Activated CD8-positive, alpha-beta T cell treated with anti-CD3 and anti-CD28 coated beads for 36 hours (primary cell): ENCODE results near the gene ZNF548. TPM values are rescaled to one million over a fixed set of nuclear protein-coding genes. Genes with fewer than 3 reads are reported as not detected.

Experiments used
- ATAC-seq: fragments of 200-7000 bp; cut with Tn5 transposase; one replicate; pipeline ENCODE4 v1.10.0; 2021; ENCODE audit warnings: mild to moderate bottlenecking, moderate library complexity
- CTCF ChIA-PET: fragments of 350-600 bp; sonication (Branson Sonifier 250); formaldehyde crosslinking; loops from one replicate; lab custom pipeline; 2021; ENCODE audit warnings: antibody characterized with exemption; lab: Charles Lee
- POLR2A ChIA-PET: fragments of 350-600 bp; sonication (Branson Sonifier 250); formaldehyde crosslinking; loops from one replicate; lab custom pipeline; 2021; ENCODE audit warnings: antibody characterized with exemption; lab: Charles Lee
- DNase-seq: peaks from one replicate; pipeline ENCODE4 v3.0.0-alpha.2; 2020
- H3K27ac Mint-ChIP-seq: one replicate; pipeline ENCODE4 v1.8.0; 2021; ENCODE audit warnings: mild to moderate bottlenecking, mixed read lengths
- H3K27me3 Mint-ChIP-seq: one replicate; pipeline ENCODE4 v1.8.0; 2021; ENCODE audit warnings: mixed read lengths
- H3K36me3 Mint-ChIP-seq: one replicate; pipeline ENCODE4 v1.8.0; 2021; ENCODE audit warnings: low read depth, mixed read lengths
- H3K4me1 Mint-ChIP-seq: one replicate; pipeline ENCODE4 v1.8.0; 2021; ENCODE audit warnings: low read depth, mixed read lengths
- H3K4me3 Mint-ChIP-seq: one replicate; pipeline ENCODE4 v1.8.0; 2021; ENCODE audit warnings: mild to moderate bottlenecking, moderate library complexity, mixed read lengths
- H3K9me3 Mint-ChIP-seq: one replicate; pipeline ENCODE4 v1.8.0; 2021; ENCODE audit warnings: mixed read lengths
- intact Hi-C: fragments of 100-400 bp; cut with micrococcal nuclease; formaldehyde crosslinking; loops from one replicate; pipeline ENCODE4 v1.10.0; 2022
- total RNA-seq, 2 experiments: library from RNA; stranded (reverse); gene quantifications; one replicate each; pipeline ENCODE4 v1.2.3, GENCODE V29; 2021
- TF ChIP-seq, protein P1 (sequence below): fragments of 200-600 bp; IDR thresholded peaks from one replicate; pipeline ENCODE4 v1.8.0; 2022; ENCODE audit warnings: antibody characterized with exemption, mild to moderate bottlenecking

Gene ZNF548
- total RNA-seq, 2 experiments from 2014 or later, result 23.9 to 24.6 TPM

DNA sequence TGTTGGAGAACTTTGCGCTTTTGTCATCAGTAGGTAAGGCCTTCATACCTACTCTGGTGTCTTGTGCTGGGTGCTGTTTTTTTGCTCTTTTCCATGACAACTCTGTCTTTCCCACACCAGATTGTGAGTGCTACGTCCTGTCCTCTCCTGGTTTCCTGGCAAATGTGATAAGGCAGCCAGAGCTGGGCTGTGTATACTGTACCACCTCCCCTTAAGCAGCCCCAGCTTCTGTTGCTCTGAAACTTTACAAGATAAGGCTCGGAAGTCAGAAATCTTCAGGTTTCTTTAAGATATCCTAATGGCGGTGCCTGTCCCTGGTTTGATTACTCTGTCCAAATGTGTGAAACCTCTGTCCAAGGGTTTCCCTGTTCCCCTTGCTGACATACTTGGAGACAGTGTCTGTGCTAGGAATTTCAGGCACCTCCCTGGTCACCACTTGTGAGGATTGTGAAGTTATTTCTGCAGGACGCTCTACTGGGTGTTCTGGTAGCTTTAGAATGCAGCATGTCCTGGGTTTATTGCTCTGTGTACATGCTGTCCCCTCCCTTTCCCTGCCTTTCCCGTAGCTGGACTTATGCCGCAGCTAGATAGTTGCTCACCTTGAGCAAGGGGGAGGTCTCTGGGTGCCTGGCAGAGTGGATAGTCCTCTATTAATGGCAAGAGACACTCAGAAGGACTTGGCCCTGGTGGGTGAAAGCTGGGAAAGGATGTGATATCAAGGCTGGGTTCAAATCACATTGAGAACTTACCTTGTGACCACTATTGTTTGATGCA lies 52.5 kb downstream of the ZNF548 start:
- ChIA-PET CTCF (no interaction called here), POLR2A (no interaction called here)
- Mint-ChIP-seq H3K4me1 (peaks cover 13% of the 10 kb centered on the region), H3K4me3 (no peak overlapping the region), H3K27me3 (no peaks in the 10 kb centered on the region), H3K27ac (no peak overlapping the region), H3K9me3 (peaks cover 69% of the 10 kb centered on the region), H3K36me3 (peaks cover 89% of the 10 kb centered on the region)
- TF ChIP-seq, protein P1, sequence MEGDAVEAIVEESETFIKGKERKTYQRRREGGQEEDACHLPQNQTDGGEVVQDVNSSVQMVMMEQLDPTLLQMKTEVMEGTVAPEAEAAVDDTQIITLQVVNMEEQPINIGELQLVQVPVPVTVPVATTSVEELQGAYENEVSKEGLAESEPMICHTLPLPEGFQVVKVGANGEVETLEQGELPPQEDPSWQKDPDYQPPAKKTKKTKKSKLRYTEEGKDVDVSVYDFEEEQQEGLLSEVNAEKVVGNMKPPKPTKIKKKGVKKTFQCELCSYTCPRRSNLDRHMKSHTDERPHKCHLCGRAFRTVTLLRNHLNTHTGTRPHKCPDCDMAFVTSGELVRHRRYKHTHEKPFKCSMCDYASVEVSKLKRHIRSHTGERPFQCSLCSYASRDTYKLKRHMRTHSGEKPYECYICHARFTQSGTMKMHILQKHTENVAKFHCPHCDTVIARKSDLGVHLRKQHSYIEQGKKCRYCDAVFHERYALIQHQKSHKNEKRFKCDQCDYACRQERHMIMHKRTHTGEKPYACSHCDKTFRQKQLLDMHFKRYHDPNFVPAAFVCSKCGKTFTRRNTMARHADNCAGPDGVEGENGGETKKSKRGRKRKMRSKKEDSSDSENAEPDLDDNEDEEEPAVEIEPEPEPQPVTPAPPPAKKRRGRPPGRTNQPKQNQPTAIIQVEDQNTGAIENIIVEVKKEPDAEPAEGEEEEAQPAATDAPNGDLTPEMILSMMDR, result no peak
- ATAC-seq (no peak), DNase-seq (no peak)
- intact Hi-C loops, result no loop called here

DNA sequence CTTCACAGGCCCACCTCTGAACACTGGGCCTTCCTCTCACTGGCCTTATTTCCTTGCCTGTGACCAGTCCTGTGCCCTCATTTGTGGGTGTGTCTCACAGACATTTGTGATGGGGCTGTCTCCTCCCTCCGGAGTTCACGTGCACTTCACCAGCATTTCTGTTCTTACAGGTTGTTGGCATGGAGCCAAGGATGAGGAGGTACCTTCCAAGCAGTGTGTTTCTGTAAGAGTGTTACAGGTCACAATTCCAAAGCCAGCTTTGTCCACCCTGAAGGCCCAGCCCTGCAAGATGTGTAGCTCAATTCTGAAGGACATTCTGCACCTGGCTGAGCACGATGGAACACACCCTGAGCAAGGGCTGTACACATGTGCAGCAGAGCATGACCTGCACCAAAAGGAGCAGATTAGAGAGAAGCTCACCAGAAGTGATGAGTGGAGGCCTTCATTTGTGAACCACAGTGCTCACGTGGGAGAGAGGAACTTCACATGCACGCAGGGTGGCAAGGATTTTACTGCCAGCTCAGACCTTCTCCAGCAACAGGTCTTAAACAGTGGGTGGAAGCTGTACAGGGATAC lies 53.6 kb downstream of the ZNF548 start:
- intact Hi-C loops, result no loop called here
- TF ChIP-seq, protein P1, result no peak
- no peaks in the 10 kb centered on the region for H3K27me3 Mint-ChIP-seq
- no peak overlapping the region for H3K27ac Mint-ChIP-seq
- H3K4me3 Mint-ChIP-seq, result no peak overlapping the region
- ChIA-PET CTCF (no interaction called here), POLR2A (no interaction called here)
- H3K4me1 Mint-ChIP-seq, result peaks cover 10% of the 10 kb centered on the region
- ATAC-seq (no peak), DNase-seq (no peak)
- H3K36me3 Mint-ChIP-seq, result peaks cover 86% of the 10 kb centered on the region
- H3K9me3 Mint-ChIP-seq, result peaks cover 72% of the 10 kb centered on the region

DNA sequence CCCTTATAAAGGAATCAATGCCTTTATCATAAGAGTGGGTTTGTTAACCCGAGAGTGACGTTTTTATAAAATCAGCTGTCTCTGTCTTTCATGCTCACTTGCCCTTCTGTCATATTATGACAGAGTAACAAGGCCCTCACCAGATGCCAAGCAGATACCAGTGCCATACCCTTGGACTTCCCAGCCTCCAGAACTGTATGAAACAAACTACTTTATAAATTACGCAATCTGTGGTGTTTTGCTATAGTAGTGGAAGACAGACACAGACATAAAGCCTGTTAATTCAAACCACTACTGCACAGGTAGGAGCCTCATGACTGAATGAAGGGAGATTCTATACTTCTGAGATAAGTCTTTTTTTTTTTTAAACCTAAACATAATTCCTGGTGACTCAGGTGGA lies 62.7 kb downstream of the ZNF548 start:
- CTCF ChIA-PET, result no interaction called here
- Mint-ChIP-seq H3K9me3 (peaks cover 51% of the 10 kb centered on the region), H3K36me3 (peaks cover 45% of the 10 kb centered on the region), H3K4me1 (no peaks in the 10 kb centered on the region), H3K4me3 (no peak overlapping the region), H3K27ac (no peak overlapping the region), H3K27me3 (no peaks in the 10 kb centered on the region)
- TF ChIP-seq, protein P1, result no peak
- ATAC-seq, result no peak
- no peak for DNase-seq
- POLR2A ChIA-PET, result no interaction called here
- intact Hi-C loops, result no loop called here

Other genes with a start within 250 kb of the ZNF548 start
- gene ZIM3, start 244.7 kb upstream of the ZNF548 start, total RNA-seq, result not detected
- not detected for gene DUXA, start 222.4 kb upstream of the ZNF548 start, total RNA-seq
- gene ZNF264, start 198.4 kb upstream of the ZNF548 start, total RNA-seq, result 10 to 100 TPM; 20.7 to 22.4 TPM
- 1 to 10 TPM in 1 of 2 experiments, under 1 TPM in 1; 0.96 to 1.4 TPM for gene AURKC, start 158.8 kb upstream of the ZNF548 start, total RNA-seq
- 1 to 10 TPM; 7.6 to 7.8 TPM for gene ZNF805, start 149.2 kb upstream of the ZNF548 start, total RNA-seq
- 10 to 100 TPM; 59.1 to 63.1 TPM for gene ZNF460, start 109.4 kb upstream of the ZNF548 start, total RNA-seq
- gene ZNF543, start 69.4 kb upstream of the ZNF548 start, total RNA-seq, result 1 to 10 TPM; 6.3 to 7.0 TPM
- 1 to 10 TPM; 6.6 to 6.7 TPM for gene ZNF304, start 38.6 kb upstream of the ZNF548 start, total RNA-seq
- gene TRAPPC2B, start 26.3 kb upstream of the ZNF548 start, total RNA-seq, result 1 to 10 TPM; 6.0 to 7.4 TPM
- 1 to 10 TPM; 1.3 to 1.5 TPM for gene ZNF547, start 26.3 kb upstream of the ZNF548 start, total RNA-seq
- gene ZNF17, start 21.3 kb downstream of the ZNF548 start, total RNA-seq, result 1 to 10 TPM; 5.7 to 8.8 TPM
- gene ZNF749, start 45.5 kb downstream of the ZNF548 start, total RNA-seq, result 10 to 100 TPM; 19.5 to 20.0 TPM
- under 1 TPM in 1 of 2 experiments, not detected in 1; 0.18 TPM for gene VN1R1, start 67.3 kb downstream of the ZNF548 start, total RNA-seq
- gene ZNF772, start 87.7 kb downstream of the ZNF548 start, total RNA-seq, result 1 to 10 TPM; 5.0 to 5.6 TPM
- 1 to 10 TPM; 5.1 to 6.1 TPM for gene ZNF419, start 97.9 kb downstream of the ZNF548 start, total RNA-seq
- gene ZNF773, start 110.1 kb downstream of the ZNF548 start, total RNA-seq, result 1 to 10 TPM; 5.7 to 7.1 TPM
- 1 to 10 TPM; 3.5 to 4.0 TPM for gene ZNF549, start 137.5 kb downstream of the ZNF548 start, total RNA-seq
- 10 to 100 TPM; 10.3 to 13.5 TPM for gene ZNF550, start 170.0 kb downstream of the ZNF548 start, total RNA-seq
- gene ZNF416, start 189.1 kb downstream of the ZNF548 start, total RNA-seq, result 1 to 10 TPM; 2.5 to 3.2 TPM
- gene ZIK1, start 194.3 kb downstream of the ZNF548 start, total RNA-seq, result 1 to 10 TPM; 6.1 to 6.5 TPM
- gene ZNF530, start 210.0 kb downstream of the ZNF548 start, total RNA-seq, result 1 to 10 TPM; 6.8 to 7.4 TPM
- 10 to 100 TPM; 10.4 to 13.0 TPM for gene ZNF134, start 224.4 kb downstream of the ZNF548 start, total RNA-seq
- 1 to 10 TPM; 7.7 to 8.8 TPM for gene ZNF211, start 243.3 kb downstream of the ZNF548 start, total RNA-seq